Measurements from ENCODE around the gene FGA.
A peak's percentile ranks its signal among the peaks of the same experiment; 100 is the strongest.

Gene FGA

GRCh38 chr4:154566639-154567204 is 23.8 kb downstream of the FGA start:
- DNase-seq (ENCODE audit: low read depth) = no peak
- TF ChIP-seq CTCF (conservative IDR thresholded peaks at IDR 0.05; ENCODE audit: low read length) = no peak

GRCh38 chr4:154565704-154566103 is 24.8 kb downstream of the FGA start:
- DNase-seq (ENCODE audit: low read depth) = no peak
- no peak for TF ChIP-seq CTCF (conservative IDR thresholded peaks at IDR 0.05; ENCODE audit: low read length)
- H3K4me3 ChIP-seq (ENCODE audit: low read length) = no peak overlapping the region

More at GRCh38 chr4:154566639-154567204, 23.8 kb downstream of the FGA start:
- H3K4me3 ChIP-seq (ENCODE audit: low read length) = no peak overlapping the region

GRCh38 chr4:154564311-154564710 is 26.2 kb downstream of the FGA start:
- DNase-seq (ENCODE audit: low read depth) = no peak
- H3K4me3 ChIP-seq (ENCODE audit: low read length) = no peak overlapping the region
- no peak for TF ChIP-seq CTCF (conservative IDR thresholded peaks at IDR 0.05; ENCODE audit: low read length)

- H3K4me3 ChIP-seq (ENCODE audit: low read length) = no peak within 1 kb of the TSS
- no peak for DNase-seq (ENCODE audit: low read depth)
- no peak for TF ChIP-seq CTCF (conservative IDR thresholded peaks at IDR 0.05; ENCODE audit: low read length)
Observed at GRCh38 chr4:154562697-154563254, 27.8 kb downstream of the FGA start, which contains the start of gene FGB. FGB (plus strand) TSS chr4:154563011; CDS start chr4:154563019, 8 bp downstream.

GRCh38 chr4:154560824-154561231 is 29.7 kb downstream of the FGA start:
- H3K4me3 ChIP-seq (ENCODE audit: low read length) = no peak overlapping the region
- TF ChIP-seq CTCF (conservative IDR thresholded peaks at IDR 0.05; ENCODE audit: low read length) = no peak
- DNase-seq (ENCODE audit: low read depth) = peak; percentile 49

- no peak overlapping the region for H3K4me3 ChIP-seq (ENCODE audit: low read length)
- no peak for TF ChIP-seq CTCF (conservative IDR thresholded peaks at IDR 0.05; ENCODE audit: low read length)
- DNase-seq (ENCODE audit: low read depth) = no peak
Observed at GRCh38 chr4:154560419-154560801, 30.1 kb downstream of the FGA start.
